SK-N-SH treated with all-trans-retinoic acid at 6 μM for 48 hours (cell line): ENCODE results near the gene MVD.

Source experiments
- ARNTL ChIP-seq: fragments of 450-650 bp; formaldehyde crosslinking; IDR thresholded peaks from 2 replicates; pipeline ENCODE4 v1.5.0; 2020; ENCODE audit warnings: low read depth, mild to moderate bottlenecking, moderate library complexity, borderline replicate concordance
- BACH2 ChIP-seq: fragments of 250-450 bp; sonication (Bioruptor Pico); IDR thresholded peaks from 2 replicates; pipeline ENCODE4 v1.9.0; 2021; ENCODE audit warnings: mild to moderate bottlenecking, borderline replicate concordance
- CSDC2 ChIP-seq: fragments of 250-450 bp; sonication (Bioruptor Pico); IDR thresholded peaks from 2 replicates; pipeline ENCODE4 v1.5.0; 2020; ENCODE audit warnings: mild to moderate bottlenecking, moderate library complexity
- ESRRG ChIP-seq: fragments of 250-450 bp; sonication (Bioruptor Pico); IDR thresholded peaks from 2 replicates; pipeline ENCODE4 v1.6.1; 2021; ENCODE audit warnings: mild to moderate bottlenecking
- ISL1 ChIP-seq: fragments of 250-450 bp; sonication (Bioruptor Pico); IDR thresholded peaks from 2 replicates; pipeline ENCODE4 v2.1.2; 2022; ENCODE audit warnings: mild to moderate bottlenecking, moderate library complexity
- OSR1 ChIP-seq: fragments of 250-450 bp; sonication (Bioruptor Pico); IDR thresholded peaks from 2 replicates; pipeline ENCODE4 v1.8.0; 2022; ENCODE audit warnings: moderate library complexity, mild to moderate bottlenecking, inconsistent platforms
- RARB ChIP-seq: fragments of 250-450 bp; sonication (Bioruptor Pico); IDR thresholded peaks from 2 replicates; pipeline ENCODE4 v1.8.0; 2021; ENCODE audit warnings: mild to moderate bottlenecking, moderate library complexity
- SNAI2 ChIP-seq: fragments of 250-450 bp; sonication (Bioruptor Pico); IDR thresholded peaks from 2 replicates; pipeline ENCODE4 v1.5.0; 2020; ENCODE audit warnings: mild to moderate bottlenecking, moderate library complexity
- TCF4 ChIP-seq: fragments of 250-450 bp; sonication (Bioruptor Pico); IDR thresholded peaks from 2 replicates; pipeline ENCODE4 v1.8.0; 2021; ENCODE audit warnings: mild to moderate bottlenecking, moderate library complexity, borderline replicate concordance
- ZNF70 ChIP-seq: fragments of 450-650 bp; formaldehyde crosslinking; IDR thresholded peaks from 2 replicates; pipeline ENCODE4 v1.5.0; 2020; ENCODE audit warnings: mild to moderate bottlenecking, moderate library complexity
- ZNF8 ChIP-seq: fragments of 450-650 bp; formaldehyde crosslinking; IDR thresholded peaks from 2 replicates; pipeline ENCODE4 v1.5.0; 2020; ENCODE audit warnings: mild to moderate bottlenecking, moderate library complexity
- TF ChIP-seq, protein P1 (sequence below): fragments of 250-450 bp; sonication (Bioruptor Pico); IDR thresholded peaks from 2 replicates; pipeline ENCODE4 v1.8.0; 2021; ENCODE audit warnings: low read depth, mild to moderate bottlenecking, moderate library complexity, borderline replicate concordance

DNA sequence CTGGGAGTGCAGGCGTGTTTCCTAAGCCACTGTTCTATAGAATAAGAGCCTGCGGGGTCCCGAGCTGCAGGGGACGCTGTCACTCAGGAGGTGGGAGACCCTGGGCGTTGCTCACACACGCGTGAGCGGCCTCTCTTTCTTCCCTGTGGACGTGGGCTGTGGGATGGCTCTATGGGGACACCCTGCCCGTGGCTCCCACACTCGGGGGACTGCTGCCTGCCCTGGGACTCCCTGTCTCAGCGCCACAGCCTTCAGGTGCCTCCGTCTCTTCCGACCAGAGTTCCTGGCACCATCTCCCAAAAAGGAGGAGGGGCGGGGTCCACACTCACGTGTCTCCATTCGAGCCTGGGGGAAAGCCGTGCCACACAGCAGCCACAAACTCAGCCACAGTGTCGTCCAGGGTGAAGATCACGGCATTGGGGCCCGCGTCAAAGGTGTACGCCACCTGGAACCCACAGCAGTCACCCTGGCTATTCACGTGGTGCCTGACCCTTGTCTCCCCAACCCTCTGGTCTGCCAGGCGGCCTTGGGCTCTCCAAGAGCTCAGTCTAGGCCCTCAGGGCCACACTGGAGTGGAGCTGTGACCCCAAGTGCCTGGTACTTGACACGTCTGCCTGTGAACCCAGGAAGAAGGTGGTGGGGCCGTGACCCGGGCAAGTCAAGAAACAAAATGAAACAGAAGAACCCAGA, 8.4 kb downstream of the MVD start:
- no peak for TF ChIP-seq ZNF8 (CRISPR knock-in tag)
- TF ChIP-seq, protein P1, sequence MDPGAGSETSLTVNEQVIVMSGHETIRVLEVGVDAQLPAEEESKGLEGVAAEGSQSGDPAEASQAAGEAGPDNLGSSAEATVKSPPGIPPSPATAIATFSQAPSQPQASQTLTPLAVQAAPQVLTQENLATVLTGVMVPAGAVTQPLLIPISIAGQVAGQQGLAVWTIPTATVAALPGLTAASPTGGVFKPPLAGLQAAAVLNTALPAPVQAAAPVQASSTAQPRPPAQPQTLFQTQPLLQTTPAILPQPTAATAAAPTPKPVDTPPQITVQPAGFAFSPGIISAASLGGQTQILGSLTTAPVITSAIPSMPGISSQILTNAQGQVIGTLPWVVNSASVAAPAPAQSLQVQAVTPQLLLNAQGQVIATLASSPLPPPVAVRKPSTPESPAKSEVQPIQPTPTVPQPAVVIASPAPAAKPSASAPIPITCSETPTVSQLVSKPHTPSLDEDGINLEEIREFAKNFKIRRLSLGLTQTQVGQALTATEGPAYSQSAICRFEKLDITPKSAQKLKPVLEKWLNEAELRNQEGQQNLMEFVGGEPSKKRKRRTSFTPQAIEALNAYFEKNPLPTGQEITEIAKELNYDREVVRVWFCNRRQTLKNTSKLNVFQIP (CRISPR knock-in tag), result no peak
- no peak for TF ChIP-seq ARNTL
- TF ChIP-seq CSDC2, result no peak
- TF ChIP-seq SNAI2, result no peak
- TF ChIP-seq ZNF70 (CRISPR knock-in tag), result no peak
- TF ChIP-seq TCF4, result no peak
- no peak for TF ChIP-seq RARB (CRISPR knock-in tag)
- no peak for TF ChIP-seq BACH2 (CRISPR knock-in tag)
- TF ChIP-seq ESRRG (CRISPR knock-in tag), result no peak
- TF ChIP-seq ISL1 (CRISPR knock-in tag), result no peak
- no peak for TF ChIP-seq OSR1
